ENCODE measurements around the gene TCF7L1. TPM values are rescaled to one million over a fixed set of nuclear protein-coding genes. Genes with fewer than 3 reads are reported as not detected.
"Not testable (repeated sequence)": the region's sequence is repeated elsewhere in the genome, so short reads cannot be mapped to it uniquely, and the experiment has no call there.

The TCF7L1 gene
- total and polyA plus RNA-seq, 2 of the 13 experiments (the other 11 are each of a cell fraction or from before 2014, with no cell fraction given): 0.04 to 0.15 TPM

DNA sequence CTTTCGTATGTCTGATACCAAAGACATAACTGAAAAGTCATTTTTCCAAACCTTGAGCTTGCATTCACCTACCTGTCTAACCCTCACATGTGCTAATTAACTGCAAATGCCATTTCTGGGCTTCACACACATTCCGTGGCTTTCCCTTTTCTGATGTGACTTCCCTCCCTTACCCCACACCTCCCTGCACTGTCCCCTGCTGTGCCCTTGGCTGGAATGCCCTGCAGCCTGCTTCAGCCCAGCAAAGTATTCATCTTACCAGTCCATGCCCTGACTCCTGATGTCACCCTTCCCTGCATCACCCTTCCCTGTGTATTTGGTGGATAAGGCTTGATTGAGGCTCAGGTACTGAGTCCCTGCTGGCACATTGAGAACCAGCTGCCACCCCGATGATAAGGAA lies 209.0 kb downstream of the TCF7L1 start:
- peaks cover 21 to 41% of the 10 kb centered on the region in 2 experiments; a peak in 4 of 5 replicates for H3K36me3 ChIP-seq (replicated peaks in 1 of 2; ENCODE audit: control insufficient read depth in 1 of 2, insufficient read depth in 2 of 2, low read length in 2 of 2)
- 98% methylated on average over 3 of the region's 3 CpGs for WGBS (ENCODE audit: low lambda C conversion rate)

DNA sequence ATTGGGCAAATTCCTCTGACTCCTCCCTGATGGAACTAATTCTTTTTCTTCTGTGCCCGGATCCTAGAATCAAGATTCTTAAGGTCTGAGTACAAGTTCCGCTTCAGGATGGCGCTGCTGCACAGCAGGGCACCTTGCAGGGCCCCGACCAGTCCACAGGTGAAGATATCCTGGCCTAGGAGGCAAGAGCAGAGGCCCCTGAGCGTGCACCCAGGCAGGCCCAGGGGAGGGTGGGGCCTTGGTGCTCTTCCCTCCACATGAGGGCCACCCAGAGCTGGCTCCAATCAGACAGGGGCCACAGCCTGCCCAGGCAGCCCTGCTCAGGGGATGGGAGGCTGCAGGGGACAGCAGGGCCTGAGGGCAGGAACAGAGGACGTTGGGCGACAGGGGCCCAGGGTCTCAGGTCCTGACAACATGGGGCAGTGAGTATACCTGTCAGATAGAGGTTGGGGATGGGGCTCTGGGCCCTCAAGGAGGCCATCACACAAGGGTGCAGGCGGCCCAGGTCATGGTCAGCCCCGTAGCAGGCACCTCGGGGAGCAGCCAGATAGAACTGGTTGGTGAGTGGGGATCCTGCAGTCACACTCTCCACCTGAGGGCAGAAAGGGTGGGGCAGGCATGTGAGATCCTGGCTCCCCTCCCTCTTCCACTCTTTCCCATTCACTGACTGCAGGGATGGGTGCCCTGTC lies 210.2 kb downstream of the TCF7L1 start:
- DNase-seq (ENCODE audit: low spot score); H2AFZ ChIP-seq (ENCODE audit: low read length); intact Hi-C loops (cut with micrococcal nuclease; ENCODE audit: unreplicated experiment); in situ Hi-C loops (cut with HindIII; ENCODE audit: extremely low pct_ligation_motif_present, low pct_unique_long_range_greater_than_20kb); H3K4me1 ChIP-seq (ENCODE audit: insufficient read depth, low read length); H3K4me3 ChIP-seq (replicated peaks in 1 of 3; ENCODE audit: insufficient read depth in 1 of 3, low read depth in 2 of 3, low read length in 3 of 3); H3K9ac ChIP-seq (ENCODE audit: insufficient read depth, low read depth, low read length); H4K20me1 ChIP-seq (ENCODE audit: insufficient read depth, low read length); H3K27me3 ChIP-seq (ENCODE audit: control insufficient read depth in 1 of 2, insufficient read depth in 2 of 2, low read length in 2 of 2); H3K9me3 ChIP-seq (ENCODE audit: low read length); H3K27ac ChIP-seq (ENCODE audit: extremely low read length, insufficient read depth, low read length); H3K4me2 ChIP-seq (ENCODE audit: low read depth, low read length); H3K79me2 ChIP-seq (ENCODE audit: insufficient read depth, low read length); FAIRE-seq; CTCF ChIA-PET (ENCODE audit: low intra/inter-chr PET ratio, low total read pairs): not testable (repeated sequence)
- peaks cover 26 to 49% of the 10 kb centered on the region in 2 experiments for H3K36me3 ChIP-seq (replicated peaks in 1 of 2; ENCODE audit: control insufficient read depth in 1 of 2, insufficient read depth in 2 of 2, low read length in 2 of 2)
- TF ChIP-seq AGO2 (optimal IDR thresholded peaks at IDR 0.05; ENCODE audit: low read depth, low read length) (peak; percentile 65), RBFOX2 (IDR thresholded peaks at IDR 0.05; ENCODE audit: low read depth, low read length) (0 out of 2 replicates have a peak, but pooled peaks have one; percentile 27)
- TF ChIP-seq, protein P1, sequence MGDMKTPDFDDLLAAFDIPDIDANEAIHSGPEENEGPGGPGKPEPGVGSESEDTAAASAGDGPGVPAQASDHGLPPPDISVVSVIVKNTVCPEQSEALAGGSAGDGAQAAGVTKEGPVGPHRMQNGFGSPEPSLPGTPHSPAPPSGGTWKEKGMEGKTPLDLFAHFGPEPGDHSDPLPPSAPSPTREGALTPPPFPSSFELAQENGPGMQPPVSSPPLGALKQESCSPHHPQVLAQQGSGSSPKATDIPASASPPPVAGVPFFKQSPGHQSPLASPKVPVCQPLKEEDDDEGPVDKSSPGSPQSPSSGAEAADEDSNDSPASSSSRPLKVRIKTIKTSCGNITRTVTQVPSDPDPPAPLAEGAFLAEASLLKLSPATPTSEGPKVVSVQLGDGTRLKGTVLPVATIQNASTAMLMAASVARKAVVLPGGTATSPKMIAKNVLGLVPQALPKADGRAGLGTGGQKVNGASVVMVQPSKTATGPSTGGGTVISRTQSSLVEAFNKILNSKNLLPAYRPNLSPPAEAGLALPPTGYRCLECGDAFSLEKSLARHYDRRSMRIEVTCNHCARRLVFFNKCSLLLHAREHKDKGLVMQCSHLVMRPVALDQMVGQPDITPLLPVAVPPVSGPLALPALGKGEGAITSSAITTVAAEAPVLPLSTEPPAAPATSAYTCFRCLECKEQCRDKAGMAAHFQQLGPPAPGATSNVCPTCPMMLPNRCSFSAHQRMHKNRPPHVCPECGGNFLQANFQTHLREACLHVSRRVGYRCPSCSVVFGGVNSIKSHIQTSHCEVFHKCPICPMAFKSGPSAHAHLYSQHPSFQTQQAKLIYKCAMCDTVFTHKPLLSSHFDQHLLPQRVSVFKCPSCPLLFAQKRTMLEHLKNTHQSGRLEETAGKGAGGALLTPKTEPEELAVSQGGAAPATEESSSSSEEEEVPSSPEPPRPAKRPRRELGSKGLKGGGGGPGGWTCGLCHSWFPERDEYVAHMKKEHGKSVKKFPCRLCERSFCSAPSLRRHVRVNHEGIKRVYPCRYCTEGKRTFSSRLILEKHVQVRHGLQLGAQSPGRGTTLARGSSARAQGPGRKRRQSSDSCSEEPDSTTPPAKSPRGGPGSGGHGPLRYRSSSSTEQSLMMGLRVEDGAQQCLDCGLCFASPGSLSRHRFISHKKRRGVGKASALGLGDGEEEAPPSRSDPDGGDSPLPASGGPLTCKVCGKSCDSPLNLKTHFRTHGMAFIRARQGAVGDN (CRISPR knock-in tag; IDR thresholded peaks at IDR 0.05): peak; percentile 36
- POLR2A ChIA-PET: interaction anchor here (0.8 kb wide), 1 partner anchor 25 kb away, joined by 3 read pairs; no protein-coding TSS in a partner anchor
- 96% methylated on average over 5 of the region's 10 CpGs for WGBS (ENCODE audit: low lambda C conversion rate)
- peak; percentile 48 for ATAC-seq
- BruUV-seq (replicated peaks): TSS peak; percentile 96

More for the DNA sequence above, 209.0 kb downstream of the TCF7L1 start:
- Histone ChIP-seq H3K4me2 (ENCODE audit: low read depth, low read length) (no peak overlapping the region), H3K4me1 (ENCODE audit: insufficient read depth, low read length) (no peaks in the 10 kb centered on the region), H3K9ac (ENCODE audit: insufficient read depth, low read depth, low read length) (no peak overlapping the region), H4K20me1 (ENCODE audit: insufficient read depth, low read length) (no peaks in the 10 kb centered on the region), H3K27me3 (ENCODE audit: control insufficient read depth in 1 of 2, insufficient read depth in 2 of 2, low read length in 2 of 2) (no peaks in the 10 kb centered on the region), H3K79me2 (ENCODE audit: insufficient read depth, low read length) (no peaks in the 10 kb centered on the region), H2AFZ (ENCODE audit: low read length) (no peak overlapping the region), H3K4me3 (replicated peaks in 1 of 3; ENCODE audit: insufficient read depth in 1 of 3, low read depth in 2 of 3, low read length in 3 of 3) (no peak overlapping the region), H3K27ac (ENCODE audit: extremely low read length, insufficient read depth, low read length) (no peak overlapping the region), H3K9me3 (ENCODE audit: low read length) (no peaks in the 10 kb centered on the region)
- intact Hi-C loops (cut with micrococcal nuclease; ENCODE audit: unreplicated experiment) (no loop called here), in situ Hi-C loops (cut with HindIII; ENCODE audit: extremely low pct_ligation_motif_present, low pct_unique_long_range_greater_than_20kb) (no loop called here)
- POLR2A ChIA-PET: interaction anchor here (1.6 to 2.0 kb wide), 2 partner anchors 12 to 14 kb away, joined by 6 to 8 read pairs; partner anchors contain the start of genes ELMOD3, RETSAT and TGOLN2
- CTCF ChIA-PET (ENCODE audit: low intra/inter-chr PET ratio, low total read pairs): no interaction called here
- FAIRE-seq: no peak
- no peak for DNase-seq (ENCODE audit: low spot score)
- no peak for TF ChIP-seq SSRP1 (CRISPR knock-in tag; IDR thresholded peaks at IDR 0.05)
- peak; percentile 30 for TF ChIP-seq RBM22 (optimal IDR thresholded peaks at IDR 0.05; ENCODE audit: low read length)
- 0 out of 2 replicates have a peak, but pooled peaks have one; percentile 43 for TF ChIP-seq PAF1 (CRISPR knock-in tag; IDR thresholded peaks at IDR 0.05)
- 0 out of 2 replicates have a peak, but pooled peaks have one; percentile 35 for TF ChIP-seq POLR2AphosphoS5 (IDR thresholded peaks at IDR 0.05; ENCODE audit: low read depth, low read length)
- TF ChIP-seq GLI4 (CRISPR knock-in tag; IDR thresholded peaks at IDR 0.05; ENCODE audit: borderline replicate concordance): no peak
- BruUV-seq (replicated peaks): no TSS peak
- no peak for ATAC-seq

Data from HepG2 (cell line).